ENCODE results near the gene PLA2G4B.

GRCh38 chr15:41806291-41807181 is 32.1 kb upstream of the PLA2G4B start:
- TF ChIP-seq EZH2 (IDR thresholded peaks at IDR 0.05; ENCODE audit: low read depth): no peak
- TF ChIP-seq, protein P1, sequence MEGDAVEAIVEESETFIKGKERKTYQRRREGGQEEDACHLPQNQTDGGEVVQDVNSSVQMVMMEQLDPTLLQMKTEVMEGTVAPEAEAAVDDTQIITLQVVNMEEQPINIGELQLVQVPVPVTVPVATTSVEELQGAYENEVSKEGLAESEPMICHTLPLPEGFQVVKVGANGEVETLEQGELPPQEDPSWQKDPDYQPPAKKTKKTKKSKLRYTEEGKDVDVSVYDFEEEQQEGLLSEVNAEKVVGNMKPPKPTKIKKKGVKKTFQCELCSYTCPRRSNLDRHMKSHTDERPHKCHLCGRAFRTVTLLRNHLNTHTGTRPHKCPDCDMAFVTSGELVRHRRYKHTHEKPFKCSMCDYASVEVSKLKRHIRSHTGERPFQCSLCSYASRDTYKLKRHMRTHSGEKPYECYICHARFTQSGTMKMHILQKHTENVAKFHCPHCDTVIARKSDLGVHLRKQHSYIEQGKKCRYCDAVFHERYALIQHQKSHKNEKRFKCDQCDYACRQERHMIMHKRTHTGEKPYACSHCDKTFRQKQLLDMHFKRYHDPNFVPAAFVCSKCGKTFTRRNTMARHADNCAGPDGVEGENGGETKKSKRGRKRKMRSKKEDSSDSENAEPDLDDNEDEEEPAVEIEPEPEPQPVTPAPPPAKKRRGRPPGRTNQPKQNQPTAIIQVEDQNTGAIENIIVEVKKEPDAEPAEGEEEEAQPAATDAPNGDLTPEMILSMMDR (conservative IDR thresholded peaks at IDR 0.05): no peak

Data from PC-9 (cell line).